GM23248 (cell line): ENCODE data around the gene PLPP7. TPM values are rescaled to one million over a fixed set of nuclear protein-coding genes. Genes with fewer than 3 reads are reported as not detected.

Source experiments
- DNase-seq: peaks from one replicate; pipeline ENCODE4 v3.0.0-alpha.2; 2015
- H2AFZ ChIP-seq: fragments of 200-600 bp; sonication (generic); 2 replicates; pipeline ENCODE4 v1.6.1; 2016; ENCODE audit warnings: antibody characterized with exemption
- H3F3A ChIP-seq: fragments of 200-600 bp; sonication (generic); 2 replicates; pipeline ENCODE4 v1.6.1; 2016; ENCODE audit warnings: mild to moderate bottlenecking, antibody characterized with exemption, mixed run types; ENCODE audit not compliant: insufficient read depth
- H3K27ac ChIP-seq: fragments of 200-600 bp; sonication (generic); 2 replicates; pipeline ENCODE4 v1.5.1; 2016; ENCODE audit warnings: mild to moderate bottlenecking
- H3K27me3 ChIP-seq: fragments of 200-600 bp; sonication (generic); replicated peaks from 2 replicates; pipeline ENCODE4 v1.6.1; 2016; ENCODE audit warnings: mild to moderate bottlenecking; ENCODE audit not compliant: insufficient read depth
- H3K36me3 ChIP-seq: fragments of 200-600 bp; sonication (generic); 2 replicates; pipeline ENCODE4 v1.6.1; 2016; ENCODE audit warnings: low read depth, mild to moderate bottlenecking
- H3K4me1 ChIP-seq: fragments of 200-600 bp; sonication (generic); 2 replicates; pipeline ENCODE4 v1.6.1; 2016; ENCODE audit warnings: mild to moderate bottlenecking; ENCODE audit not compliant: insufficient read depth
- H3K4me2 ChIP-seq: fragments of 200-600 bp; sonication (generic); one replicate; pipeline ENCODE4 v1.6.1; 2016; ENCODE audit warnings: mild to moderate bottlenecking; ENCODE audit not compliant: unreplicated experiment
- H3K4me3 ChIP-seq: fragments of 200-600 bp; sonication (generic); 2 replicates; pipeline ENCODE4 v1.5.1; 2016; ENCODE audit warnings: mild to moderate bottlenecking
- H3K79me2 ChIP-seq: fragments of 200-600 bp; sonication (generic); 2 replicates; pipeline ENCODE4 v1.6.1; 2016; ENCODE audit warnings: mild to moderate bottlenecking; ENCODE audit not compliant: insufficient read depth
- H3K9ac ChIP-seq: fragments of 200-600 bp; sonication (generic); 2 replicates; pipeline ENCODE4 v1.6.1; 2016; ENCODE audit warnings: mild to moderate bottlenecking
- H3K9me2 ChIP-seq: fragments of 200-600 bp; sonication (generic); 2 replicates; pipeline ENCODE4 v1.6.1; 2016; ENCODE audit warnings: mixed run types, mild to moderate bottlenecking, moderate library complexity; ENCODE audit not compliant: insufficient read depth
- H3K9me3 ChIP-seq: fragments of 200-600 bp; sonication (generic); one replicate; pipeline ENCODE4 v1.6.1; 2017; ENCODE audit warnings: low read depth
- H4K20me1 ChIP-seq: fragments of 200-600 bp; sonication (generic); 2 replicates; pipeline ENCODE4 v1.6.0; 2016; ENCODE audit not compliant: insufficient read depth
- EZH2 ChIP-seq: fragments of 200-600 bp; sonication (generic); IDR thresholded peaks from 2 replicates; pipeline ENCODE4 v1.6.1; 2018; ENCODE audit warnings: antibody characterized with exemption, mild to moderate bottlenecking; ENCODE audit not compliant: insufficient read depth, poor library complexity, severe bottlenecking
- EZH2phosphoT487 ChIP-seq: fragments of 200-600 bp; sonication (generic); IDR thresholded peaks from 2 replicates; pipeline ENCODE4 v1.6.1; 2018; ENCODE audit warnings: antibody characterized with exemption, moderate library complexity, mild to moderate bottlenecking, low read depth; ENCODE audit not compliant: insufficient read depth
- WGBS, 2 experiments: methylation state at CpG; one replicate each; pipeline ENCODE4 v1.1.6; 2015 to 2017; ENCODE audit warnings: low lambda C conversion rate in 2 of 2, low coverage in 1 of 2; ENCODE audit errors: missing lambda C conversion rate in 2 of 2; 5-methylcytosine and 5-hydroxymethylcytosine counted together
- in situ Hi-C: fragments of 300-500 bp; cut with MboI; formaldehyde crosslinking; loops from 2 replicates; pipeline ENCODE4 v1.15.0; 2020
- polyA plus RNA-seq: library from polyadenylated mRNA; unstranded; fragments of >200 nt; fragmentation: Nextera tagmentation; extraction: Ambion mirVana; gene quantifications from 2 replicates; pipeline ENCODE4 v1.2.1, GENCODE V29; 2016
- total RNA-seq: library from RNA; depleted of rRNA; stranded (reverse); fragments of >200 nt; shearing (Covaris generic); gene quantifications from 2 replicates; pipeline ENCODE4 v1.2.3, GENCODE V29; 2014

Gene PLPP7
- total and polyA plus RNA-seq, 2 experiments from 2014 or later, result 0.32 to 0.65 TPM

GRCh38 chr9:131312246-131312645 is 22.7 kb downstream of the PLPP7 start:
- in situ Hi-C loops, result no loop called here
- Histone ChIP-seq H4K20me1 (no peaks in the 10 kb centered on the region), H3F3A (no peaks in the 10 kb centered on the region), H3K36me3 (no peaks in the 10 kb centered on the region), H3K27me3 (no peaks in the 10 kb centered on the region), H3K9me2 (no peaks in the 10 kb centered on the region), H3K79me2 (no peaks in the 10 kb centered on the region), H3K4me1 (no peaks in the 10 kb centered on the region), H3K4me3 (no peak overlapping the region), H2AFZ (no peak overlapping the region), H3K27ac (no peak overlapping the region), H3K4me2 (no peak overlapping the region), H3K9me3 (no peaks in the 10 kb centered on the region), H3K9ac (no peak overlapping the region)
- WGBS, 2 experiments, result 71 to 77% methylated on average over 9 of the region's 9 CpGs
- TF ChIP-seq EZH2 (no peak), EZH2phosphoT487 (no peak)
- DNase-seq, result no peak

DNA sequence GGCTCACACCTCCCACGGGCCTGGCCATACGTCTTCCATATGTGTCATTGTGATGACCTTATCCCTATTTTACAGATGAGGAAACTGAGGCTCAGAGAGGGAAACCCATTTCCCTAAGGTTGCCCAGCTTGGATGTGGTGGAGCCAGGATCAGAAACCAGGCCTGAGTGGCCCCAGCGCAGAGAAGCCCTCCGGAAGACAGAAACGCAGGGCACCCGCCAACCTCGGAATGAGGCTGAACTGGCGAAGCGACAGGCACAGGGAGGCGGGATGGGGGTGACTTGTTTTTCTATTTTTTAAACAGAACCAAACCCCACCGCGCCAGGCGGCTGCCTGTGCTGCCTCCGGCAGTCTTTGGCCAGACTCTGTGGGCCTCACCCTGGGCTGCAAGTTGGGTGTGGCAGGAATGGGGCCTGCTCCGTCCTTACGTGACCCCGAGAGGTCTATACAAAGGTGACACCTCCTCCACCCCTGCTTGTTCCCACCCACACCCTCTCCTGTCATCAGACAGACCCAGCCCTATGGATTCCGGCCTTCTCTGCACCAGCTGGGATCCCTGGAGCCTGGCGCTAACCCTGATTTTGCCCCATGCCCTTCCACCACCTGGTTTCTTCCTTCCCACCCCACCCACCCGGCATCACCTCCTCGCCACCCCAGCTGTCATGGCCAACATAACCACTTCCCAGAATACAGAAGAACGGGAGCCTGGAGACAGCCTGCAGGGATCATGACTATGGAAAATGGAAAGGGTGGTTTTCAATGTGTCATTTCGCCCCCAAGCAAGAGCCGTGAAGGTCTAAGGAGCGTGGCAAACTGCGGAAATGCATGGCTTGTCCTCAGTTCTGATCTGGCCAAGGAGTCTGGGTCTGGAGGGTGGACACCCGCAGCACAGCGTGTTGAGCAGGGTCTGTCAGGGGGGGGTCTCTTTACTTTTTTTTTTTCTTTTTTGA is 23.6 kb downstream of the PLPP7 start:
- Histone ChIP-seq H3K9me2 (no peaks in the 10 kb centered on the region), H3F3A (no peaks in the 10 kb centered on the region), H3K9ac (no peak overlapping the region), H3K27me3 (no peaks in the 10 kb centered on the region), H3K9me3 (no peaks in the 10 kb centered on the region), H2AFZ (no peak overlapping the region), H3K4me1 (no peaks in the 10 kb centered on the region), H3K36me3 (no peaks in the 10 kb centered on the region), H3K27ac (no peak overlapping the region), H3K4me2 (no peak overlapping the region), H3K4me3 (no peak overlapping the region), H4K20me1 (no peaks in the 10 kb centered on the region), H3K79me2 (no peaks in the 10 kb centered on the region)
- 75 to 76% methylated on average over 27 to 28 of the region's 28 CpGs for WGBS, 2 experiments
- no peak for DNase-seq
- TF ChIP-seq EZH2 (no peak), EZH2phosphoT487 (no peak)
- in situ Hi-C loops, result no loop called here

DNA sequence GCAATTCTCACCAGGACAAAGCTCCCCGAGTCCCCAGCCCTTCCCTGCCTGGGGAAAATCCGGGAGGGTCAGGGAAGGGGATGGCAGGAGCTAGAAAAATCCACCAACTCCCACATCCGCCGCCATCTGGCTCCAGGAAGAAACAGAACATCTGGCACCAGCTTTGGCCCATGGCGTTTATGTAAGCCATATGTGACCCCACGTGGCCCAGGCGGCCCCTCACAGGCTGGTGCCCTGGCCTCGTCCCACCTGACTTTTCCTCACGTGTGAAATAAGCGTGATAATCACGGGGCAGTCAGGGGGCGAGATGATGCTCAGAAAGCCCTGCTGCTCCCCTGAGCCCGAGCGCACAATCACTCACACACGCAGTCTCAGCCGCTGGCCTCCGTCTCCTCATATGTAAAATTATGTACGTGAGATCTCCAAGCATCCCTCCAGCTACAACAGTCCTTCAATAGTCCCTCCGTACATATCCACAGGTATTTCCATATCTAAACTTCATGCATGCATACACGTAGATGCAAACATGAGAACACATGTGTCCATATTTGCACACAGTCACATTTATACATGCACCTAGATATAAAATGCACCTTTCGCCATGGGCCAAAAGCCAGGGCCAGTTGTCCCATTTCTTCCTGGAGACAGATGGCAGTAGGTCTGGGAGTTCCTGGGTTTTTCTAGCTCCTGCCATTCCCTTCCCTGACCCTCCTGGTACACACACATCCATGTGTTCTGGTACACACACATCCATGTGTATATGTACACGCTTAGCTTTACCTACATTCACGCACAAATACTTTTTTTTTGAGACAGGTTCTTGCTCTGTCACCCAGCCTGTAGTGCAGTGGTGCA is 28.9 kb downstream of the PLPP7 start:
- Histone ChIP-seq H3K79me2 (no peaks in the 10 kb centered on the region), H3K27me3 (no peaks in the 10 kb centered on the region; the same call in 1 of the 2 replicates), H3K36me3 (no peaks in the 10 kb centered on the region), H3K4me2 (no peak overlapping the region), H3K4me3 (no peak overlapping the region), H3F3A (no peaks in the 10 kb centered on the region), H2AFZ (no peak overlapping the region), H3K9me3 (no peaks in the 10 kb centered on the region), H3K9ac (no peak overlapping the region), H3K9me2 (no peaks in the 10 kb centered on the region), H3K27ac (no peak overlapping the region), H4K20me1 (no peaks in the 10 kb centered on the region), H3K4me1 (no peaks in the 10 kb centered on the region)
- DNase-seq, result no peak
- TF ChIP-seq EZH2phosphoT487, result no peak
- no peak for TF ChIP-seq EZH2
- in situ Hi-C loops, result no loop called here
- WGBS, 2 experiments, result 41% methylated on average over 23 of the region's 23 CpGs

DNA sequence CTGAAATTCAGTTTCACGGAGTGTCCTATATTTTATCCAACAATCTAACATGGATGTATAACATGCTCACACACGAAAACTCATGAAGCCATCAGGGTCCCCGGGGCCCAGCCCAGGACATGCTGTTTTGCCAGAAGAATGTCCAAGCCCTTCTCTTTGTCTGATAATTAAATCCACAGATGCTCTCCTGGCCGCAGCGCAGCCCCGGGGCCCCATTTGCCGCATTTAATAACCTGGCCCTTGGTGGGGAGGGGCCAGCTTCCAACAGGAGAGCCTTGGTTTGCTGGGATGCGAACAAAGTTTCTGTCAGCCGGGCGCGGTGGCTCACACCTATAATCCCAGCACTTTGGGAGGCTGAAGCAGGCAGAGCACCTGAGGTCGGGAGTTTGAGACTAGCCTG is 30.0 kb downstream of the PLPP7 start:
- Histone ChIP-seq H2AFZ (no peak overlapping the region), H3K4me2 (no peak overlapping the region), H3K9me3 (no peaks in the 10 kb centered on the region), H3K27ac (no peak overlapping the region), H3K36me3 (no peaks in the 10 kb centered on the region), H3K4me1 (no peaks in the 10 kb centered on the region), H3K9ac (no peak overlapping the region), H4K20me1 (no peaks in the 10 kb centered on the region), H3K4me3 (no peak overlapping the region), H3F3A (no peaks in the 10 kb centered on the region), H3K79me2 (no peaks in the 10 kb centered on the region), H3K9me2 (no peaks in the 10 kb centered on the region), H3K27me3 (no peaks in the 10 kb centered on the region; the same call in 1 of the 2 replicates)
- in situ Hi-C loops, result no loop called here
- WGBS, 2 experiments, result 43 to 44% methylated on average over 12 of the region's 12 CpGs
- no peak for DNase-seq
- TF ChIP-seq EZH2 (no peak), EZH2phosphoT487 (no peak)
